ENCODE data around the gene MSL1.
"Not testable (repeated sequence)": the region's sequence is repeated elsewhere in the genome, so short reads cannot be mapped to it uniquely, and the experiment has no call there.

The MSL1 gene

GRCh38 chr17:40124279-40125141 is 2.7 kb downstream of the MSL1 start:
- peak overlapping the region; percentile 97 for H3K4me3 Mint-ChIP-seq
- H3K4me1 Mint-ChIP-seq (ENCODE audit: low read depth) = peaks cover 35% of the 10 kb centered on the region
- H3K27ac Mint-ChIP-seq = peak overlapping the region; percentile 9
- peaks cover 47% of the 10 kb centered on the region for H3K36me3 Mint-ChIP-seq (ENCODE audit: low read depth)
- no peaks in the 10 kb centered on the region for H3K27me3 Mint-ChIP-seq
- no peaks in the 10 kb centered on the region for H3K9me3 Mint-ChIP-seq

- Mint-ChIP-seq H3K9me3 (no peaks in the 10 kb centered on the region), H3K4me3 (no peak overlapping the region), H3K4me1 (ENCODE audit: low read depth) (peaks cover 15% of the 10 kb centered on the region), H3K27me3 (no peaks in the 10 kb centered on the region), H3K27ac (no peak overlapping the region), H3K36me3 (ENCODE audit: low read depth) (peaks cover 84% of the 10 kb centered on the region)
Observed at GRCh38 chr17:40129498-40129897, 7.7 kb downstream of the MSL1 start.

GRCh38 chr17:40130352-40131042 is 8.7 kb downstream of the MSL1 start:
- Mint-ChIP-seq H3K27me3 (no peaks in the 10 kb centered on the region), H3K4me3 (no peak overlapping the region), H3K36me3 (ENCODE audit: low read depth) (peaks cover 88% of the 10 kb centered on the region), H3K4me1 (ENCODE audit: low read depth) (peaks cover 9% of the 10 kb centered on the region), H3K9me3 (no peaks in the 10 kb centered on the region), H3K27ac (no peak overlapping the region)

GRCh38 chr17:40134184-40134583 is 12.4 kb downstream of the MSL1 start:
- no peak overlapping the region for H3K4me3 Mint-ChIP-seq
- peaks cover 19% of the 10 kb centered on the region for H3K4me1 Mint-ChIP-seq (ENCODE audit: low read depth)
- no peaks in the 10 kb centered on the region for H3K9me3 Mint-ChIP-seq
- H3K27ac Mint-ChIP-seq = peak overlapping the region; percentile 77
- peaks cover 81% of the 10 kb centered on the region for H3K36me3 Mint-ChIP-seq (ENCODE audit: low read depth)
- H3K27me3 Mint-ChIP-seq = no peaks in the 10 kb centered on the region

GRCh38 chr17:40135817-40136216 is 14.0 kb downstream of the MSL1 start:
- no peaks in the 10 kb centered on the region for H3K9me3 Mint-ChIP-seq
- H3K27me3 Mint-ChIP-seq = no peaks in the 10 kb centered on the region
- H3K4me3 Mint-ChIP-seq = no peak overlapping the region
- peaks cover 30% of the 10 kb centered on the region for H3K4me1 Mint-ChIP-seq (ENCODE audit: low read depth)
- peak overlapping the region; percentile 76 for H3K27ac Mint-ChIP-seq
- H3K36me3 Mint-ChIP-seq (ENCODE audit: low read depth) = peaks cover 67% of the 10 kb centered on the region

- H3K36me3 Mint-ChIP-seq (ENCODE audit: low read depth) = peaks cover 47% of the 10 kb centered on the region
- H3K4me3 Mint-ChIP-seq = peak overlapping the region; percentile 97
- peaks cover 45% of the 10 kb centered on the region for H3K4me1 Mint-ChIP-seq (ENCODE audit: low read depth)
- H3K27me3 Mint-ChIP-seq = no peaks in the 10 kb centered on the region
- no peaks in the 10 kb centered on the region for H3K9me3 Mint-ChIP-seq
- peak overlapping the region; percentile 96 for H3K27ac Mint-ChIP-seq
Observed at GRCh38 chr17:40139566-40140058, 17.8 kb downstream of the MSL1 start.

- H3K4me3 Mint-ChIP-seq, H3K27ac Mint-ChIP-seq, H3K9me3 Mint-ChIP-seq, H3K27me3 Mint-ChIP-seq: not testable (repeated sequence)
- H3K4me1 Mint-ChIP-seq (ENCODE audit: low read depth) = peaks cover 56% of the 10 kb centered on the region
- peaks cover 42% of the 10 kb centered on the region for H3K36me3 Mint-ChIP-seq (ENCODE audit: low read depth)
Observed at GRCh38 chr17:40143166-40143565, 21.4 kb downstream of the MSL1 start.

GRCh38 chr17:40145476-40145875 is 23.7 kb downstream of the MSL1 start:
- peaks cover 61% of the 10 kb centered on the region for H3K4me1 Mint-ChIP-seq (ENCODE audit: low read depth)
- H3K36me3 Mint-ChIP-seq (ENCODE audit: low read depth) = peaks cover 66% of the 10 kb centered on the region
- no peaks in the 10 kb centered on the region for H3K27me3 Mint-ChIP-seq
- H3K9me3 Mint-ChIP-seq = no peaks in the 10 kb centered on the region
- no peak overlapping the region for H3K27ac Mint-ChIP-seq
- no peak overlapping the region for H3K4me3 Mint-ChIP-seq

- Mint-ChIP-seq H3K9me3 (no peaks in the 10 kb centered on the region), H3K27ac (peak overlapping the region; percentile 32), H3K27me3 (no peaks in the 10 kb centered on the region), H3K36me3 (ENCODE audit: low read depth) (peaks cover 61% of the 10 kb centered on the region), H3K4me3 (no peak overlapping the region), H3K4me1 (ENCODE audit: low read depth) (peaks cover 59% of the 10 kb centered on the region)
Observed at GRCh38 chr17:40148527-40148926, 26.8 kb downstream of the MSL1 start.

- no peaks in the 10 kb centered on the region for H3K27me3 Mint-ChIP-seq
- H3K36me3 Mint-ChIP-seq (ENCODE audit: low read depth) = peaks cover 74% of the 10 kb centered on the region
- H3K4me1 Mint-ChIP-seq (ENCODE audit: low read depth) = peaks cover 72% of the 10 kb centered on the region
- no peak overlapping the region for H3K4me3 Mint-ChIP-seq
- no peaks in the 10 kb centered on the region for H3K9me3 Mint-ChIP-seq
- peak overlapping the region; percentile 34 for H3K27ac Mint-ChIP-seq
Observed at GRCh38 chr17:40150276-40150675, 28.5 kb downstream of the MSL1 start.

GRCh38 chr17:40151414-40151963 is 29.7 kb downstream of the MSL1 start:
- H3K4me1 Mint-ChIP-seq (ENCODE audit: low read depth) = peaks cover 70% of the 10 kb centered on the region
- H3K27me3 Mint-ChIP-seq = no peaks in the 10 kb centered on the region
- H3K27ac Mint-ChIP-seq = peak overlapping the region; percentile 7
- no peak overlapping the region for H3K4me3 Mint-ChIP-seq
- no peaks in the 10 kb centered on the region for H3K9me3 Mint-ChIP-seq
- H3K36me3 Mint-ChIP-seq (ENCODE audit: low read depth) = peaks cover 74% of the 10 kb centered on the region

- Mint-ChIP-seq H3K4me1 (ENCODE audit: low read depth) (peaks cover 61% of the 10 kb centered on the region), H3K9me3 (no peaks in the 10 kb centered on the region), H3K4me3 (no peak overlapping the region), H3K27me3 (no peaks in the 10 kb centered on the region), H3K36me3 (ENCODE audit: low read depth) (peaks cover 60% of the 10 kb centered on the region), H3K27ac (peak overlapping the region; percentile 98)
Observed at GRCh38 chr17:40153603-40154236, 31.9 kb downstream of the MSL1 start.

- Mint-ChIP-seq H3K27ac (peak overlapping the region; percentile 11), H3K36me3 (ENCODE audit: low read depth) (peaks cover 47% of the 10 kb centered on the region), H3K27me3 (no peaks in the 10 kb centered on the region), H3K4me1 (ENCODE audit: low read depth) (peaks cover 37% of the 10 kb centered on the region), H3K9me3 (no peaks in the 10 kb centered on the region), H3K4me3 (no peak overlapping the region)
Observed at GRCh38 chr17:40157973-40158372, 36.2 kb downstream of the MSL1 start.

GRCh38 chr17:40158438-40159013 is 36.8 kb downstream of the MSL1 start:
- H3K27ac Mint-ChIP-seq = peak overlapping the region; percentile 11

More at GRCh38 chr17:40158438-40159013, 36.8 kb downstream of the MSL1 start:
- no peak overlapping the region for H3K4me3 Mint-ChIP-seq
- H3K36me3 Mint-ChIP-seq (ENCODE audit: low read depth) = peaks cover 46% of the 10 kb centered on the region
- peaks cover 31% of the 10 kb centered on the region for H3K4me1 Mint-ChIP-seq (ENCODE audit: low read depth)
- H3K9me3 Mint-ChIP-seq = no peaks in the 10 kb centered on the region
- H3K27me3 Mint-ChIP-seq = no peaks in the 10 kb centered on the region
